GM19240 (cell line): ENCODE measurements around the gene ILRUN.
"Not testable (repeated sequence)": the region's sequence is repeated elsewhere in the genome, so short reads cannot be mapped to it uniquely, and the experiment has no call there.

Experiments
- DNase-seq: peaks from one replicate; pipeline ENCODE4 v3.0.0; 2011; ENCODE audit warnings: low spot score; ENCODE audit not compliant: insufficient read length

Gene ILRUN

DNA sequence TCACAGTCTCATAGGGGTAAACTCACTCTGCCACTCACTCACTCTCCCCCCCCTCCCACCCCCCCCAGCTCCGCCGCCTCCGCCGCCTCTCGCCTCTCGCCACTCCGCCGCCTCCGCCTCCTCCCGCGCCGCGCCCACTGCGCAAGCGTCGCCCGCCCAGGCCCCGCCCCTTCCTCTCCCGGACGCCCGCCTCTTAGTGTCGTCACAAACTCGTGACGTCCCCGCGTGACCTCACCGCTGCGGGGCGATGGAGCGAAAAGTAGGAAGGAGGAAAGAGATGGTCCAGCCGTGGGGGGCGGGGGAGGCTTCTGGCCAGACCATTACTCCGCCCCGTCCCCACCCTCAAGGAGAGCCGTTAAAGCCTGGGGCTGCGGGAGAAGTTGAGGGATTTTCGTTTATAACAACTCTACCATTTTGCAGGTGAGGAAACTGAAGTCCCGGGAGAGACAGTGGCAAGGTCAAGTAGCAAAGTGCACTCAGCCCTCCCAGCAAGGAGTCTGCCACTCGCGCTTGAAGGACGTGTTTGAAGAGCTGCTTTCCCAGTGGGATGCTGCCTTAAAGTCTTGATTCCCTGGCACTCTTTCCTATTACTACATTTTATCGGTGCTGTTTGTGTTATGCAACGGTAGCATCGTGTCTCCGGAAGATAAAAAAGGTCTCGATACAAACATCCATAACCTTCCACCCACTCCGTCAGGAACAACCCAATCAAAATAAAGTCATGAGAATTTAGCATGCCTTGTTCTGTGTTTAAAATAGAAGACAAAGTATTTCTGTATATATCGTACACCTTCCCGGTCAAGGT, at the start of gene ILRUN:
Gene ILRUN, minus strand, starts transcription at position 29 of the 805 bp plus-strand sequence. CDS start 164 bp downstream, outside the sequence.
- peak; percentile 76 for DNase-seq

DNA sequence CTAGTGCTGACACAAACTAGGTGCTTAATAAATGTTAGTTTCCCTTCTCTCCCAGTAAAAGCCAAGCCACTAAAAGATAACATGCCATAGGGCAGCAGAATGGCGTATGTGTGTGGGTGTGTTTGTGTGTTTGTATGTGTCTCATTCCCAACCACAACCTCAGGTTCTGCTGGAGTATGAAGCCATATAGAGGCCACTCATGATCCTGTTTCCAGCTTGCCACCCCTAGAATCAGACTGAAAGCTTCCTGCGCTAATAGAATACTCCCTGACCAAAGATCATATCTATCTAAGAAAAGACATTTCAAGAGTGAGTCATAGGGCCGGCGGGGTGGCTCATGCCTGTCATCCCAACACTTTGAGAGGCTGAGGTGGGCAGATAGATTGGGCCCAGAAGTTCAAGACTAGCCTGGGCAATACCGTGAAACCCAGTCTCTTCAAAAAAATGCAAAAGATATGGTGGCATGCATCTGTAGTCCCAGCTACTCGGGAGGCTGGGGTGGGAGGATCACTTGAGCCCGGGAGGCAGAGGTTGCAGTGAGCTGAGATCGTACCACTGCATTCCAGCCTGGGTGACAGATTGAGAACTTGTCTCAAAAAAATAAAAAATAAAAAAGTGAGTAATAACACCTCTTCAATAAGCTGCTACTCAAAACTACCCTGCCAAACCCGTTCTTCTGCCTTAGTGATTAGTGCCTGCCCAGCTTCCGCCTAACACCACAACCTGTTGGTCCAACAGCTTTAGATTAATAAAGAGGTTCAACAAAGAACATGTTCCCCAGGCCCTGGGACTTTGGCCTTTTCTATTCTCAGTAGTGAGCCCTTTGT, 48.9 kb upstream of the ILRUN start:
- DNase-seq, result no peak

DNA sequence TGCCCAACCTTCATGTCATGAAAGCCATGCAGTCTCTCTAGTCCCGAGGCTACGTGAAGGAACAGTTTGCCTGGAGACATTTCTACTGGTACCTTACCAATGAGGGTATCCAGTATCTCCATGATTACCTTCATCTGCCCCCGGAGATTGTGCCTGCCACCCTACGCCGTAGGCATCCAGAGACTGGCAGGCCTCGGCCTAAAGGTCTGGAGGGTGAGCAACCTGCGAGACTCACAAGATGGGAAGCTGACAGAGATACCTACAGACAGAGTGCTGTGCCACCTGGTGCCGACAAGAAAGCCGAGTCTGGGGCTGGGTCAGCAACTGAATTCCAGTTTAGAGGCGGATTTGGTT, 47.7 kb upstream of the ILRUN start:
- DNase-seq, result not testable (repeated sequence)

DNA sequence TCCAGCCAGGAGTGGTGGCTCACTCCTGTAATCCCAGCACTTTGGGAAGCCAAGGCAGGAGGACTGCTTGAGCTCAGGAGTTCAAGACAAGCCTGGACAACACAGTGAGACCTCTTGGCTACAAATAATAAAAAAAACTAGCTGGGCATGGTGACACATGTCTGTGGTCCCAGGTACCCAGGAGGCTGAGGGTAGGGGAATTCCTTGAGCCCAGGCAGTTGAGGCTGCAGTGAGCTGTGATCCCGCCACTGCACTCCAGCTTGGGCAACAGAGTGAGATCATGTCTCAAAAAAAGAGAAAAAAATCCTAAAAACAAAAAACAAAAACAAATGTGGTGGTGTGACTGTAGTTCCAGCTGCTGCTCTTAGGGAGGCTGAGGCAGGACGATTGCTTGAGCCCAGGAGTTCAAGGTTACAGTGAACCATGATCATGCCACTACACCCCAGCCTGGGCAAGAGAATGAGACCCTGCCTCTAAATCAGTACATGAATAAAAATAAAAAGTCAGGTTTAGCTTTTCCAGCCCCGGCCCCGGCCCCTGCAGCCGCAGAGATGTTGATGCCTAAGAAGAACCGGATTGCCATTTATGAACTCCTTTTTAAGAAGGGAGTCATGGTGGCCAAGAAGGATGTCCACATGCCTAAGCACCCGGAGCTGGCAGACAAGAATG, 47.2 kb upstream of the ILRUN start:
- DNase-seq, result no peak

DNA sequence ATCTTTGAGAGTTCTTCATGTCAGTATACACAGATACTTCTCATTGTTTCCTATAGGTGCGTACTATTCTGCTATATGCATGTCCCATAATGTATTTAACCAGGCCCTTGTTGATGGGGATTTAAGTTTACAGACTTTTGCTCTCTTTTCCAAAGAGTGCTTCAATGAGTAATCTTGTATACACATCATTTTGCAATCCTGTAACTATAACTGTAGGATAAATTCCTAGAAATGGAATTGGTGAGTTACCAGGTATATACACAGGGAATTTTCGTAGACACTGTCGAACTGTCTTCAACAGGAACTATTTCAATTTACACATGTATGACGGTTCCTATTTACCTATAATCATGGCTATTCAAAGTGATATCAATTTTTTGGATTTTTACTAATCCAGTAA, 45.5 kb upstream of the ILRUN start:
- DNase-seq, result no peak

DNA sequence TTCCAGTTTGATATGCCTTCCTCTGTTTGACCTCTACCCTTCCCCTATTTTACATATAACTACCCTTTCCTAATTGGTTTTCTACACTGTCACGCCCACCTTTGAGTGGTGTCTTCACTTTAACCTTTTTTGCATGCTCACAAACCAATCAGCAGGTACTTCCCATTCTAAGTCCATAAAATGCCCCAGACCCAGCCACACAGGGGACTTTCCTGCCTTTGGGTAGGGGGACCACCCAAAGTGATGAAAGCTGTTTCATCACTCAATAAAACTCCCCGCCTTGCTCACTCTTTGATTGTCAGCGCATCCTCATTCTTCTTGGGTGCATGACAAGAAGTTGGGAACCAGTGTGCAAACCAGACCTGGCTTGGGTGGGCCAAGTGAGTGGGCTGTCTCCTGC, 40.3 kb upstream of the ILRUN start:
- no peak for DNase-seq

DNA sequence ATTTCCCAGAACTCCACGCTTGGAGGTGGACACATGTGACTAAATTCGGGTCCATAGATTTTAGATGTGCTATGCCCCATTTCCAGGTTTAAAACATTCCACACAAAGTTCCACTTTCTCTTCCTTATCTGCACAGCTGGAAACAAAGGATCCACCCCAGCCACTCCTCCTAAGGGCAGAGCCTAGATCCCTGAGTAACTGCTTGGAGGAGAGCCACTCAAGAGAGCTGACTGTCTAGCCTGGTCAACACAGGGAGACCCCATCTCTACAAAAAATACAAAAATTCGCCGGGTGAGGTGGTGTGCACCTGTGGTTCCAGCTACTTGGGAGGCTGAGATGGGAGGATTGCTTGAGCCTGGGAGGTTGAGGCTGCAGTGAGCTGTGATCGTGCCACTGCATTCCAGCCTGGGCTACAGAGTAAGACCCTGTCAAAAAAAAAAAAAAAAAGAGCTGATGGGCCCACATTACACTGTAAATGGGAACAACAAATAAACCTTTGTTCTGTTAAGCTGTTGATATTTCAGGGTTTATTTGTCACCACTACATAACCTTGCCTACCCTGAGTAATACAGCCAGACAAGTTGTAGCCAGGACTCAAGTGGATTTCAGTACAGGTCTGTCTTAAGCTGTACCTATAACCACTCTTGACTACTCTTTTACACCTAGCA, 35.0 kb upstream of the ILRUN start:
- DNase-seq, result no peak

DNA sequence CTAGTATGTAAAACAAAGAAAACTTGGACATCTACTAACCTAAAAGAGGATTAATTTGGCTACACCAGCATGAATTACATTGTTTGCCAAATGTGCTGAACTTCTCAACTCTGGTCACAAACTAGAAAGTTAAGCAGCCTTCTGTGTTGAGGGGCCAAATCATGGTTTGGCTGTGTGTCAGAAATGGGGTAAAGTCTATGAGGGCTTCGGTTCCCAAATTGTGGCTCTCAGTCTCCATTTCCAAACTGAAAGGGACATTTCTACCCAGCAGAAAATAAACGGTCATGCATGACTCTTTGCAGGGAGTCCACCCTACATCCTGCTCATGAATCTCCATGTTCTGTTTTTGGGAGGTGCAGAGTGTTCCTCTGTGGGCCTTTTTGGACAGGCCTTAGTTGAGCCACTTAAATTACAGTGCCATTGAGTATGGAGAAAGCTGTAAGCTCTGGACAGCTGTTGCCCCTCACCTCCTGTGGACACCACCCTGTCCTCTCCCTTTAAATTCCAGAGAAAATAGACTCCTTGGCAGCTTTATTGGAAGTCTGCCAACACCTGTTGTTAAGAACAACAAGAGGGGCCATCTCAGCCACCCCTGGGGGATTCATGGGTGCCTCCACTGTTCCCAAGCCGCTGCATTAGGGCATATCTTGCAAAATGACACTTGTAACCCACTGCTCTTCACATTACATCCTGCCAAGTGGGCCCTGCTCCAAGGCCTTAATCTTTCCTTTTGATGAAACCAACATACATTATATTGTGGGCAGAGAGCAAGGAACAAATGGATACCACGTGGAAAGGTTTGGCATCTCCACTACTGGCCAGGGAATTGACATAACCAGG, 33.3 kb upstream of the ILRUN start:
- no peak for DNase-seq

DNA sequence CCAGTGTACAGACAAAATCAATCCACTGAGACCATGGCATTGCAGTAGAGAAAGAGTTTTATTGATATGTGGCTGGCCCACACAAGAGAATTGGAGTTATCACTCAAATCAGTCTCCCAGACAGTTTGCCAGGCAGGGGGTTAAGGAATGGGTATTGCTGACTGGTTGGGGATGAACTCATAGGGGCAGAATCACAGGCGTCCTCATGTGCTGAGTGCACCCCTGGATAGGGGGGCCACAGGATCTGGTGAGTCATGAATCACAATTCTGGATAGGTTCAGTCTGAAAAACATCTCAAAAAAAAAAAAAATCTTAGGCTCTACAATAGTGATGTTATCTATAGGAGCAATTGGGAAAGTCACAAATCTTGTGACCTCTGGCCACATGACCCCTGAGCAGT, 29.5 kb upstream of the ILRUN start:
- DNase-seq, result no peak

DNA sequence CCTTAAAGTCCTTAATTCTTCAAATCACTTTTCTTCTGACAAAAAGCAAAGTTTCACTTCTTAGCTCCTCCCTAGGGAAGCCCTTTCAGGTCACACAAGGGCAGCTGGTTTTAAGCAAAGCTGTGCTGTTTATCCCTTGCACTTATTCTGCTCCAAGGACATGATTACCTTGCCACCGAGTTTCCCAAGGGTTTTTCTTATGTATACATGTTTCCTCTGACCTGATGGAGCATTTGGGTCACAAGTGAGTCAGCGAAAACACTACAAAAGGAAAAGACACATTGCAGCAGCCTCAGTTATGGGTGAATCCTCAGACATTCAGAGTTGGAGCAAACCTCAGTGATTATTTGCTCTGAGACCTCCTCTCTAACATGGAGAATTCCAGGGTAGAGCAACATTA, 26.6 kb upstream of the ILRUN start:
- DNase-seq, result no peak

DNA sequence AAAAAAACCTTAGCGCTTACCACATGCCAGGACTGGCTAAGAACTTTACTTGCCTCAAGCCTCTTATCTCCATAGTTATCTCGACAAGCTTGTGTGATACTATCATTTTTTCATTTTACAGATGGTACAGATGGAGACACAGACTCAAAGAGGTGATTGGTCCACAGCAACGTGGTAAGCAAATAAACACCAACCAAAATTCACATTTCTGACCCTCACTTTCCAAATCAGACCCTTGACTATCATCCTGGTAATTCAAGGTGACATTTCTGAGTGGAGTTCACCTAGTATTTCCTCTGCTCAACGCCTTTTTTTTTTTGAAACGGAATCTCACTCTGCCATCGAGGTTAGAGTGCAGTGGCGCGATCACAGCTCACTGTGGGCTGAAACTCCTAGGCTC, 25.9 kb upstream of the ILRUN start:
- DNase-seq, result no peak

DNA sequence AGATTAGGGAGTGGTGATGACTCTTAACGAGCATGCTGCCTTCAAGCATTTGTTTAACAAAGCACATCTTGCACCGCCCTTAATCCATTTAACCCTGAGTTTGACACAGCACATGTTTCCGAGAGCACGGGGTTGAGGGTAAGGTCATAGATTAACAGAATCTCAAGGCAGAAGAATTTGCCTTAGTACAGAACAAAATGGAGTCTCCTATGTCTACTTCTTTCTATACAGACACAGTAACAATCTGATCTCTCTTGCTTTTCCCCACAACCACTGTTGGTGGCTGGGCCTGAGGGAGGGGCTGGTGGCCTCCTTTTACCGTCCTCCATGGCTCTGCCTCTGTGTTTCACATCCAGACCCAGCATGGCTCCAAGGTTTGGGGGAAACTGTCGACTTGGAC, 23.6 kb upstream of the ILRUN start:
- not testable (repeated sequence) for DNase-seq

DNA sequence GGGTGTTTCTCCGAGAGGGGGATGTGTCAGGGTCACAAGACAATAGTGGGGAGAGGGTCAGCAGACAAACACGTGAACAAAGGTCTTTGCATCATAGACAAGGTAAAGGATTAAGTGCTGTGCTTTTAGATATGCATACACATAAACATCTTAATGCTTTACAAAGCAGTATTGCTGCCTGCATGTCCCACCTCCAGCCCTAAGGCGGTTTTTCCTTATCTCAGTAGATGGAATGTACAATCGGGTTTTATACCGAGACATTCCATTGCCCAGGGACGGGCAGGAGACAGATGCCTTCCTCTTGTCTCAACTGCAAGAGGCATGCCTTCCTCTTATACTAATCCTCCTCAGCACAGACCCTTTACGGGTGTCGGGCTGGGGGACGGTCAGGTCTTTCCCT, 23.1 kb upstream of the ILRUN start:
- DNase-seq, result not testable (repeated sequence)

DNA sequence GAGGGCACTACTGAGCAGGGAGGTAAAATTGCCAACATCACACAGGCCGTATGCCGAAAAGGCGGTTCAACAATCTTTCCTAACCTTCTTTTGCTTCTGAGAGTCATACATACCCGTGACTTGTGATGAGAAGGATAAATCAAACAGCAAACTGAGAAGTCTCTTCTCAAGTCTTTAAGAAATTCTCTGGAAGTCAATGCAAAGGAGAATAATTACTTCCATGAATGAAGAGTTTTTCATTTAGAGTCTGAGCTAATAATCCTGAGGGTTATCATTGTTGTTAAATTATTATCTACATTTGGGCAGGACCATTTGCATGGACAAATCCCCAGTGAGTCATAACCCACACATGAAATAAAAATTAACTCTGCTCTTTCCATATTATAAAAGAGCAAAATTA, 22.4 kb upstream of the ILRUN start:
- no peak for DNase-seq

DNA sequence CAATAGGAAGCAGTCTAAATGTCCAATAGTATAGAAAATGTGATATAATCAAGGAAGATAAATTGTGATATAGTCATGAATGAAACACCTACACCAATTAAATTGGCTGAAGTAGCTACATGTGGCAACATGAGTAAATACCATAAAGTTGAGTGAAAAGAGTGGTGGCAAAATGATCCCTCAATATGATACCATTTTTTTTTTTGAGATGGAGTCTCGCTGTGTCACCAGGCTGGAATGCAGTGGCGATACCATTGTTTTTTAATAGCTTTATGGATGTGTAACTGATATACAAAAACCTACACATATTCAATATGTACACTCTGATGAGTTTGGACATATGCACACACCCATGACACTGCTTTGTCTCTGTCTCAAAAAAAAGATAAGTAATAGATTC, 20.9 kb upstream of the ILRUN start:
- DNase-seq, result no peak

DNA sequence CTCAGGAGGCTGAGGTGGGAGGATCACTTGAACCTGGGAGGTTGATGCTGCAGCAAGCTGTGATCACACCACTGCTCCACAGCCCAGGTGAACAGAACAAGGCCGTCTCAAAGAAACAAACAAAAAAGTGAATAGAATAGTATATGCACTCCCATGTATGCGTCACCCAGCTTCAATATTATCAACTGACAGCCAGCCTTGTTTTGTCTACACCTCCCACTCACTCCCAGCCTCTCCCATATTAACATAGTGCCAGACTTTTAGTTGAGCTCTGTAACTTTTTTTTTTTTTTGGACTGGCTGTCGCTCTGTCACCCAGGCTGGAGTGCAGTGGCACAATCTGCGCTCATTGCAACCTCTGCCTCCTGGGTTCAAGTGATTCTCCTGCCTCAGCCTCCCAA, 18.1 kb upstream of the ILRUN start:
- no peak for DNase-seq

DNA sequence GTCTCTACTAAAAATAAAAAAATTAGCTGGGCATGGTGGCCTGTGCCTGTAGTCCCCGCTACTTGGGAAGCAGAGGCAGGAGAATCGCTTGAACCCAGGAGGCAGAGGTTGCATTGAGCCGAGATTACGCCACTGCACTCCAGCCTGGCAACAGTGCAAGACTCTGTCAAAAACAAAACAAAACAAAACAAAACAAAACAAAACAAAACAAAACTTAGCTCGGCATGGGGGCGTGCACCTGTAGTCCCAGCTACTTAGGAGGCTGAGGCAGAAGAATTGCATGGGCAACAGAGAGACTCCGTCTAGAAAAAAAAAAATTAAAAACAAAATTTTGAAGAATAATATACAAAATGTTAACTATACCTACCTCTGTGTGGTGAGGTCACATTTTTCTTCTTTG, 16.3 kb upstream of the ILRUN start:
- DNase-seq, result not testable (repeated sequence)

DNA sequence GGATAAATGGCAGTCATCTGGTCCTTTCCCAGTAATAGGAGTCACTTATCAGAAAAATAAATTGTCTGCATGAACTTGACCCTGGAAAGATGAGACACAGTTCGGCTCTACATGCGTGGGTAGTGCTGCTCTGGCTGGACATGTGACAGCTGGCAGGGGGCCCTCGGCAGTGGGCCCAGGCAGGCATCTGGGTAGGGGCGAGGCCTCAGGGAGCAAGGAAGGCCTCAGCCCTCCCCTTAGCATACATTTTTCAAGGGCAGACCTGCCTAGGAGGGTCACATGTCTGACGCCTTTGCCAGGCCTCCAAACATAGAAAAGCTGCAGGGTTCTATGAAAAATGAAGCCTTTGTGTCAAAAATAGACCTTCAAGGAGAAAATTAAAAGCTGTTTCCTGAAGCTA, 12.8 kb upstream of the ILRUN start:
- no peak for DNase-seq

DNA sequence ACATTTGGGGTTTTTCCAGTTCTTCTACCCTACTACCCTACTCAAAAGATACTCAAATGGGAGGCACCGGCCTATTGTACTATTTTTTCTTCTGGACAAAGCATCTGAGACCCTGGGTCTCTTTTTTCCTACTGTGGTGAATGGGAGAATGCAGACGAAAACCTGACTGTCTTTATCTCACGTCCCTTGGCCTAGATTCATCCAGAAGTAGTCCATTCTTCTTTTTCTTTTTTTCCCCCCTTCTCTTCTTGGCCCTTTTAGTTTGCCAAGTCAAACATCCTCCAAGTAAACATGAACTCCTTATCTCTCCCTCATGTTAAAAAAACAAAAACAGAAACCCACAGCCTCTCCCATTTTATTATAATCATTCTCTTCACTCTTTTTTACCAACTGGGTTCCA, 8.7 kb upstream of the ILRUN start:
- no peak for DNase-seq

DNA sequence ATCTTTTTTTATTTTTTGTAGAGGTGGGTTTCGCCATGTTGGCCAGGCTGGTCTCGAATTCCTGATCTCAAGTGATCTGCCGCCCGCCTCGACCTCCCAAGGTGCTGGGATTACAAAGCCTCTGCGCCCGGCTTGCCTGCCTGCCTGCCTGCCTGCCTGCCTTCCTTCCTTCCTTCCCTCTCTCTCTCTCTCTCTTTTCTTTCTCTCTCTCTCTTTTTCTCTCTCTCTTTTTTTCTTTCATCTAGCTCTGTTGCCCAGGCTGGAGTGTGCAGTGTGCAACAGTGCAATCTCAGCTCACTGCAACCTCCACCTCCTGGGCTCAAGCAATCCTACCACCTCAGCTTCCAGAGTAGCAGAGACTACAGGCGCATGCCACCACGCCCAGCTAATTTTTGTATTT, 4.6 kb upstream of the ILRUN start:
- no peak for DNase-seq
